GM13976 (cell line): ENCODE measurements around the gene FUT4.

ENCODE experiments used
- DNase-seq: peaks from one replicate; pipeline ENCODE4 v3.0.0; 2012; ENCODE audit warnings: low spot score
- CTCF ChIP-seq: IDR thresholded peaks from 2 replicates; pipeline ENCODE4 v1.5.1; 2012; ENCODE audit warnings: borderline replicate concordance, mild to moderate bottlenecking; ENCODE audit not compliant: insufficient read depth; ENCODE audit errors: extremely low read depth, missing control alignments, control extremely low read depth
- in situ Hi-C: fragments of 300-500 bp; cut with MboI; formaldehyde crosslinking; loops from one replicate; pipeline ENCODE4 v1.12.0; 2022; ENCODE audit warnings: low sequenced_read_pairs, mixed read lengths, inconsistent platforms; ENCODE audit not compliant: unreplicated experiment

FUT4 gene

GRCh38 chr11:94533206-94533605 is 10.5 kb upstream of the FUT4 start:
- DNase-seq = no peak
- no peak for TF ChIP-seq CTCF
- in situ Hi-C loops = no loop called here

- in situ Hi-C loops = no loop called here
- DNase-seq = no peak
- no peak for TF ChIP-seq CTCF
Observed at GRCh38 chr11:94533696-94534630, 9.8 kb upstream of the FUT4 start.

DNA sequence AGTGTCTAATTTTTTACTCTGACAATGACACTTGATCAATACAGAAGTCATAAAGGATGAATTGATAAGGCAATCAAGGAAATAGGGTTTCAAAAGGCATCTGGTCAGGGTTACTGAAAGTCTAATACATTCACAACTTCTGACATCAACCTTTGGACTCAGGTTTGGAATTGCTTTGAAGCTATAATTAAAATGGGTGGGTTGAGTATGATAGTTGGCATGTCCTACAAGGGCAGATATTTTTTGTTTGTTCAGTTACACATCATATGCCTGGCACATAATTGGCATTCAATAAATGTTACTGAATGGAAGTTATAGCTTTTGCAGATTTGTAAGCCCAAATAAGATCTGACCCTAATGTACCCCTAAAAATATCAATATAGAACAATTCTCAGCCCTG is 7.3 kb upstream of the FUT4 start:
- no peak for TF ChIP-seq CTCF
- in situ Hi-C loops = no loop called here

GRCh38 chr11:94537031-94537600 is 6.6 kb upstream of the FUT4 start:
- DNase-seq = no peak
- in situ Hi-C loops = no loop called here
- TF ChIP-seq CTCF = no peak

More for the DNA sequence above, 7.3 kb upstream of the FUT4 start:
- no peak for DNase-seq

DNA sequence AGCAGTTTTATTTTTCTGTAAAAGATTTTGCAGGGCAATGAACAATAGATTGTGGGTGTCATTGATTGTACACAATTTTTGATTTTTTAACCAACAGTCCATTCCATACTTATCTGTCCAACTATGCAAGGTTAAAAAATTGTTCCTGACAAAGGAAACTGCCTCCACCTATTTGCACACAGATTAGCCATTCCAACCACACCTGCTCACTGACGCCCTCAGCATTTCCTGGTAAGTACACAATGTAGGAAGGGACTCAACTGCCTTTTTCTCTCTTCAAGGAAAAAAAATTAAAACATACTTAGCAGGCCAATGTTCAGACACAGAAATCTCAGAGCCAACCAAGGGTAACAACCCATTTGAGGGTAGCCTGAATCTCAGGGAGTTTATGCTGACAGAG is 4.3 kb upstream of the FUT4 start:
- DNase-seq = no peak
- TF ChIP-seq CTCF = no peak
- in situ Hi-C loops = no loop called here

DNA sequence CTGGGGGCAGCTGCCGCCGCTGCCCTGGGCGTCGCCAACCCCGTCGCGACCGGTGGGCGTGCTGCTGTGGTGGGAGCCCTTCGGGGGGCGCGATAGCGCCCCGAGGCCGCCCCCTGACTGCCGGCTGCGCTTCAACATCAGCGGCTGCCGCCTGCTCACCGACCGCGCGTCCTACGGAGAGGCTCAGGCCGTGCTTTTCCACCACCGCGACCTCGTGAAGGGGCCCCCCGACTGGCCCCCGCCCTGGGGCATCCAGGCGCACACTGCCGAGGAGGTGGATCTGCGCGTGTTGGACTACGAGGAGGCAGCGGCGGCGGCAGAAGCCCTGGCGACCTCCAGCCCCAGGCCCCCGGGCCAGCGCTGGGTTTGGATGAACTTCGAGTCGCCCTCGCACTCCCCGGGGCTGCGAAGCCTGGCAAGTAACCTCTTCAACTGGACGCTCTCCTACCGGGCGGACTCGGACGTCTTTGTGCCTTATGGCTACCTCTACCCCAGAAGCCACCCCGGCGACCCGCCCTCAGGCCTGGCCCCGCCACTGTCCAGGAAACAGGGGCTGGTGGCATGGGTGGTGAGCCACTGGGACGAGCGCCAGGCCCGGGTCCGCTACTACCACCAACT is 1.0 kb downstream of the FUT4 start:
- TF ChIP-seq CTCF = no peak
- no peak for DNase-seq
- in situ Hi-C loops = loop anchor here (10.0 kb wide), 1 partner anchor 50 kb away; no protein-coding TSS in a partner anchor
